Endothelial cell of umbilical vein (primary cell): ENCODE results near the gene PHPT1. TPM values are rescaled to one million over a fixed set of nuclear protein-coding genes. Genes with fewer than 3 reads are reported as not detected.

Source experiments
- BruUV-seq: library from RNA; stranded (reverse); fragments of 400-500 nt; replicated peaks from 2 replicates; lab custom pipeline; 2021; lab: Mats Ljungman, UMichigan
- CTCF ChIA-PET: fragments of 300-600, 350-600 bp; sonication (Branson Sonifier 250); formaldehyde crosslinking; loops from one replicate; lab custom pipeline; 2021; ENCODE audit warnings: antibody characterized with exemption, inconsistent platforms; lab: Charles Lee
- POLR2A ChIA-PET: fragments of 300-600, 350-600 bp; sonication (Branson Sonifier 250); formaldehyde crosslinking; loops from one replicate; lab custom pipeline; 2021; ENCODE audit warnings: antibody characterized with exemption, inconsistent platforms; lab: Charles Lee
- DNase-seq: peaks from one replicate; pipeline ENCODE4 v3.0.0-alpha.2; 2011; ENCODE audit warnings: low read depth, low spot score
- FAIRE-seq: peaks from 2 replicates; lab custom pipeline; 2011; peaks lifted over from hg19 to GRCh38; lab: Jason Lieb, UNC
- H2AFZ ChIP-seq: 2 replicates; pipeline ENCODE4 v1.6.0; 2012; ENCODE audit warnings: low read depth, low read length, control low read depth, inconsistent platforms
- H3K27ac ChIP-seq: 2 replicates; pipeline ENCODE4 v1.5.1; 2011; ENCODE audit warnings: low read depth, mild to moderate bottlenecking, control low read depth, low read length, moderate library complexity; ENCODE audit not compliant: insufficient read depth
- H3K27me3 ChIP-seq, 2 experiments: 2 replicates each; pipeline versions ENCODE4 v1.6.0 to v1.6.1; 2011; ENCODE audit warnings: low read length in 2 of 2, mixed read lengths in 1 of 2; ENCODE audit not compliant: control insufficient read depth in 2 of 2, insufficient read depth in 2 of 2
- H3K36me3 ChIP-seq, 2 experiments: 2 replicates in 1 of 2; 3 replicates in 1 of 2; pipeline ENCODE4 v1.5.1; 2011; ENCODE audit warnings: low read length in 2 of 2, mild to moderate bottlenecking in 1 of 2, moderate library complexity in 1 of 2; ENCODE audit not compliant: control insufficient read depth in 2 of 2, insufficient read depth in 2 of 2; ENCODE audit errors: extremely low read depth in 1 of 2
- H3K4me1 ChIP-seq: 3 replicates; pipeline ENCODE4 v1.5.1; 2011; ENCODE audit warnings: mild to moderate bottlenecking, low read length; ENCODE audit not compliant: control insufficient read depth, insufficient read depth; ENCODE audit errors: extremely low read depth
- H3K4me2 ChIP-seq: 2 replicates; pipeline ENCODE4 v1.6.1; 2011; ENCODE audit warnings: low read length, control low read depth, mixed read lengths; ENCODE audit not compliant: insufficient read depth
- H3K4me3 ChIP-seq, 3 experiments: fragments of 200-600 bp in 1 of 3; sonication (generic), shearing (Covaris generic) in 1 of 3; replicated peaks in 1 of 3; 2 replicates each; pipeline ENCODE4 v1.5.1; 2011 to 2016; ENCODE audit warnings: control low read depth in 3 of 3, low read length in 3 of 3, mild to moderate bottlenecking in 2 of 3, inconsistent platforms in 1 of 3, low read depth in 1 of 3, moderate library complexity in 1 of 3; ENCODE audit not compliant: insufficient read depth in 1 of 3
- H3K79me2 ChIP-seq: 2 replicates; pipeline ENCODE4 v1.6.0; 2012; ENCODE audit warnings: low read length, inconsistent platforms; ENCODE audit not compliant: control insufficient read depth, insufficient read depth
- H3K9ac ChIP-seq: replicated peaks from 2 replicates; pipeline ENCODE3; 2011; ENCODE audit warnings: low read length, control low read depth; ENCODE audit not compliant: insufficient read depth; ENCODE audit errors: extremely low read depth
- H3K9me1 ChIP-seq: replicated peaks from 3 replicates; pipeline ENCODE4 v1.6.0; 2011; ENCODE audit warnings: mild to moderate bottlenecking, low read length; ENCODE audit not compliant: control insufficient read depth, insufficient read depth; ENCODE audit errors: extremely low read depth
- H3K9me3 ChIP-seq: replicated peaks from 2 replicates; pipeline ENCODE4 v1.5.1; 2012; ENCODE audit warnings: low read length, inconsistent platforms; ENCODE audit not compliant: control insufficient read depth, insufficient read depth
- H4K20me1 ChIP-seq: replicated peaks from 2 replicates; pipeline ENCODE3; 2011; ENCODE audit warnings: mild to moderate bottlenecking, low read length; ENCODE audit not compliant: control insufficient read depth, insufficient read depth; ENCODE audit errors: extremely low read depth
- EZH2 ChIP-seq: IDR thresholded peaks from 2 replicates; pipeline ENCODE4 v1.6.1; 2012; ENCODE audit warnings: borderline replicate concordance, low read depth, mild to moderate bottlenecking, moderate library complexity, low read length, inconsistent platforms; ENCODE audit not compliant: severe bottlenecking
- GATA2 ChIP-seq: IDR thresholded peaks from 2 replicates; pipeline ENCODE4 v1.7.0; 2011; ENCODE audit warnings: low read depth, mild to moderate bottlenecking, moderate library complexity, mixed read lengths, low read length; ENCODE audit not compliant: insufficient read length, insufficient read depth
- JUN ChIP-seq: IDR thresholded peaks from 2 replicates; pipeline ENCODE4 v1.6.1; 2011; ENCODE audit warnings: borderline replicate concordance, low read depth; ENCODE audit not compliant: insufficient read length, insufficient read depth
- MYC ChIP-seq: IDR thresholded peaks from one replicate; pipeline ENCODE4 v1.6.1; 2011; ENCODE audit warnings: mild to moderate bottlenecking, low read depth, low read length
- POLR2AphosphoS5 ChIP-seq: IDR thresholded peaks from 2 replicates; pipeline ENCODE4 v1.6.1; 2012; ENCODE audit warnings: low read depth, mild to moderate bottlenecking, control low read depth, low read length, moderate library complexity; ENCODE audit not compliant: insufficient read depth
- dilution Hi-C: fragments of 300-500 bp; cut with MboI; formaldehyde crosslinking; loops from one replicate; pipeline ENCODE4 v1.15.0; 2019; ENCODE audit warnings: low sequenced_read_pairs; ENCODE audit not compliant: extremely low pct_ligation_motif_present
- intact Hi-C: fragments of 100-400 bp; cut with micrococcal nuclease; formaldehyde crosslinking; loops from one replicate; pipeline ENCODE4 v1.10.0; 2022
- polyA plus RNA-seq, 4 experiments: library from polyadenylated mRNA; depleted of rRNA in 3 of 4; stranded (reverse) in 3 of 4; unstranded in 1 of 4; fragments of >200 nt; gene quantifications; 2 replicates each; pipeline versions ENCODE4 v1.2.1 to v1.2.3, GENCODE V29; 2011 to 2012; ENCODE audit warnings: missing spikeins in 1 of 4
- total RNA-seq: library from RNA; stranded (reverse); gene quantifications from 2 replicates; pipeline ENCODE4 v1.2.3, GENCODE V29; 2021
- TF ChIP-seq, protein P1 (sequence below), 2 donors: IDR thresholded peaks; 1 replicate in 1 of 2; 2 replicates in 1 of 2; pipeline ENCODE4 v1.5.1; 2011; ENCODE audit warnings: low read length in 2 of 2, mild to moderate bottlenecking in 2 of 2, moderate library complexity in 2 of 2, control low read depth in 1 of 2, inconsistent platforms in 1 of 2, low read depth in 1 of 2; ENCODE audit not compliant: insufficient read depth in 1 of 2; ENCODE audit errors: extremely low read depth in 1 of 2
- TF ChIP-seq, protein P2 (sequence below): IDR thresholded peaks from 2 replicates; pipeline ENCODE4 v1.6.1; 2011; ENCODE audit not compliant: insufficient read depth, insufficient read length

Gene PHPT1
- total and polyA plus RNA-seq, 2 donors (not counting 3 experiments of a cell fraction or from before 2014, with no cell fraction given) = 139 to 319 TPM

DNA sequence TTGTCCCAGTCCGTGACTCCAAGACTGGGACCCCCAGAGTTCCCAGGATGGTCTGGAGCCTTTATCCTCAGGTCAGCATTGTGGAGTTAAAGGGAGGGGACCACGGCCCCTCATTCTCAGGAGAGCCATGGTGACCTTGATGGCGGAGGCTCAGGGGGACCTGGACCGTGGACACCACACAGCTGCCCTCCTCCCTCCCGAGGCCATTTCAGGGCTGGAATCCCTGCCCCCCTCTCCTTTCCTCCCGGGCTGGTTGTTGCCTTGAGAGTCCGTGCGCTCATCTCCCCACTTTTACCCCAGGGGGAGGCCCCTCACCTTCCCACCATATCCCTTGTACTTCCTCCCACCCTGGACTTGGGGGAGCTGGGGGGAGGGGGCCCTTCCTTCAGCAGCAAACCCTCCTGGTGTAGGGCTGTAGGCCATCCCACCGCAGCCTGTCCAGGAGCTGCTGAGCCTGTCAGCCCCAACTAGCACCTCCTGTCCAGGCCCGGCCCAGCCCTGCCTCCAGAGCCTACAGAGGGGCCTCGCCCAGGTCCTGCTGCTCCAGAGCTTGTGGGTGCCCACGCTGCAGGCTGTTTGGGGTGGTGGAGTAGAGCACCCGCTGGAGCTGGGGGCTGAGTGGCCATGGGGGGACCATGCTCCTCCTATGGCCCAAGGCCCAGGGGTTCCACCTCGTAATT, 21.3 kb upstream of the PHPT1 start:
- H3K4me1 ChIP-seq = no peaks in the 10 kb centered on the region
- no peak overlapping the region for H3K27ac ChIP-seq
- H3K9me3 ChIP-seq = no peaks in the 10 kb centered on the region
- H3K79me2 ChIP-seq = no peaks in the 10 kb centered on the region
- H3K4me3 ChIP-seq = no peak overlapping the region
- DNase-seq (no peak), FAIRE-seq (no peak)
- CTCF ChIA-PET = no interaction called here
- no peak for TF ChIP-seq POLR2AphosphoS5
- TF ChIP-seq, protein P1, sequence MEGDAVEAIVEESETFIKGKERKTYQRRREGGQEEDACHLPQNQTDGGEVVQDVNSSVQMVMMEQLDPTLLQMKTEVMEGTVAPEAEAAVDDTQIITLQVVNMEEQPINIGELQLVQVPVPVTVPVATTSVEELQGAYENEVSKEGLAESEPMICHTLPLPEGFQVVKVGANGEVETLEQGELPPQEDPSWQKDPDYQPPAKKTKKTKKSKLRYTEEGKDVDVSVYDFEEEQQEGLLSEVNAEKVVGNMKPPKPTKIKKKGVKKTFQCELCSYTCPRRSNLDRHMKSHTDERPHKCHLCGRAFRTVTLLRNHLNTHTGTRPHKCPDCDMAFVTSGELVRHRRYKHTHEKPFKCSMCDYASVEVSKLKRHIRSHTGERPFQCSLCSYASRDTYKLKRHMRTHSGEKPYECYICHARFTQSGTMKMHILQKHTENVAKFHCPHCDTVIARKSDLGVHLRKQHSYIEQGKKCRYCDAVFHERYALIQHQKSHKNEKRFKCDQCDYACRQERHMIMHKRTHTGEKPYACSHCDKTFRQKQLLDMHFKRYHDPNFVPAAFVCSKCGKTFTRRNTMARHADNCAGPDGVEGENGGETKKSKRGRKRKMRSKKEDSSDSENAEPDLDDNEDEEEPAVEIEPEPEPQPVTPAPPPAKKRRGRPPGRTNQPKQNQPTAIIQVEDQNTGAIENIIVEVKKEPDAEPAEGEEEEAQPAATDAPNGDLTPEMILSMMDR (IDR thresholded peaks at IDR 0.05; ENCODE audit: extremely low read depth in 1 of 2, insufficient read depth in 1 of 2, low read depth in 1 of 2, low read length in 2 of 2) = no peak
- TF ChIP-seq, protein P2, sequence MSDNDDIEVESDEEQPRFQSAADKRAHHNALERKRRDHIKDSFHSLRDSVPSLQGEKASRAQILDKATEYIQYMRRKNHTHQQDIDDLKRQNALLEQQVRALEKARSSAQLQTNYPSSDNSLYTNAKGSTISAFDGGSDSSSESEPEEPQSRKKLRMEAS = no peak
- no peak for TF ChIP-seq MYC
- no peak for TF ChIP-seq EZH2
- TF ChIP-seq GATA2 = no peak
- TF ChIP-seq JUN = no peak
- intact Hi-C loops = no loop called here
- POLR2A ChIA-PET = no interaction called here
- no peak overlapping the region for H3K9ac ChIP-seq
- no peaks in the 10 kb centered on the region for H3K27me3 ChIP-seq
- H3K9me1 ChIP-seq = no peaks in the 10 kb centered on the region
- BruUV-seq = no TSS peak
- H3K36me3 ChIP-seq = peaks cover 14 to 51% of the 10 kb centered on the region in 2 experiments
- H2AFZ ChIP-seq = no peak overlapping the region
- dilution Hi-C loops = no loop called here
- H3K4me2 ChIP-seq = no peak overlapping the region
- no peaks in the 10 kb centered on the region for H4K20me1 ChIP-seq
